Subcutaneous abdominal adipose tissue (tissue), 5 donors: ENCODE results near the gene BRI3.

Experiments
- H3K27ac ChIP-seq: one replicate; pipeline ENCODE4 v1.7.0; 2013; ENCODE audit warnings: low read depth, mild to moderate bottlenecking, inconsistent platforms, low read length, moderate library complexity
- H3K27me3 ChIP-seq, 5 donors: one replicate each; pipeline ENCODE4 v1.7.0; 2013; ENCODE audit warnings: low read length in 5 of 5, inconsistent platforms in 1 of 5; ENCODE audit not compliant: control insufficient read depth in 5 of 5, insufficient read depth in 4 of 5
- H3K36me3 ChIP-seq, 5 donors: one replicate each; pipeline ENCODE4 v1.7.0; 2013; ENCODE audit warnings: low read length in 5 of 5; ENCODE audit not compliant: control insufficient read depth in 5 of 5, insufficient read depth in 5 of 5
- H3K4me1 ChIP-seq, 5 donors: one replicate each; pipeline ENCODE4 v1.7.0; 2013; ENCODE audit warnings: low read length in 5 of 5, mild to moderate bottlenecking in 3 of 5, moderate library complexity in 1 of 5; ENCODE audit not compliant: control insufficient read depth in 5 of 5, insufficient read depth in 5 of 5
- H3K4me3 ChIP-seq, 5 donors: one replicate each; pipeline ENCODE4 v1.7.0; 2013; ENCODE audit warnings: low read length in 5 of 5, low read depth in 1 of 5
- H3K9ac ChIP-seq, 5 donors: one replicate each; pipeline ENCODE4 v1.7.0; 2013; ENCODE audit warnings: low read length in 5 of 5, mild to moderate bottlenecking in 4 of 5, moderate library complexity in 3 of 5
- H3K9me3 ChIP-seq, 5 donors: one replicate each; pipeline ENCODE4 v1.7.0; 2013; ENCODE audit warnings: low read length in 5 of 5; ENCODE audit not compliant: control insufficient read depth in 5 of 5
- donor health status: healthy.
- donor health status: healthy.
- donor health status: healthy.
- donor health status: healthy.
- donor health status: healthy.

Gene BRI3

GRCh38 chr7:98251601-98252424 lies 29.7 kb upstream of the BRI3 start, which contains the start of gene TECPR1:
Gene TECPR1 (minus strand): TSS chr7:98252232. CDS start chr7:98246146, 6,086 bp downstream.
- Histone ChIP-seq H3K9me3 (no peaks in the 10 kb centered on the region), H3K27me3 (no peaks in the 10 kb centered on the region), H3K36me3 (peaks cover 0 to 9% (median 3%) of the 10 kb centered on the region in 5 donors), H3K4me1 (peaks cover 2 to 54% (median 34%) of the 10 kb centered on the region in 5 donors), H3K27ac (peak within 1 kb of the TSS; percentile 76), H3K9ac (peak within 1 kb of the TSS; percentile 63 to 89 (median 74)), H3K4me3 (peak within 1 kb of the TSS; percentile 84 to 98 (median 94))

GRCh38 chr7:98252425-98253054 lies 28.9 kb upstream of the BRI3 start:
- peak overlapping the region; percentile 76 for H3K27ac ChIP-seq
- H3K27me3 ChIP-seq: no peaks in the 10 kb centered on the region
- H3K9ac ChIP-seq: peak overlapping the region in 4 of 5 donors; percentile 36 to 75 (median 68)
- H3K4me3 ChIP-seq: peak overlapping the region; percentile 84 to 98 (median 94)
- H3K4me1 ChIP-seq: peaks cover 2 to 52% (median 34%) of the 10 kb centered on the region in 5 donors
- peaks cover 0 to 13% (median 7%) of the 10 kb centered on the region in 5 donors for H3K36me3 ChIP-seq
- no peaks in the 10 kb centered on the region for H3K9me3 ChIP-seq

- Histone ChIP-seq H3K27ac (no peak overlapping the region), H3K36me3 (peaks cover 0 to 15% (median 9%) of the 10 kb centered on the region in 5 donors), H3K27me3 (no peaks in the 10 kb centered on the region), H3K4me1 (peaks cover 2 to 36% (median 27%) of the 10 kb centered on the region in 5 donors), H3K9me3 (no peaks in the 10 kb centered on the region), H3K9ac (no peak overlapping the region), H3K4me3 (no peak overlapping the region)
Observed at GRCh38 chr7:98254516-98254915, 27.0 kb upstream of the BRI3 start.

- Histone ChIP-seq H3K9ac (no peak overlapping the region), H3K4me1 (peaks cover 2 to 31% (median 25%) of the 10 kb centered on the region in 5 donors), H3K36me3 (peaks cover 0 to 15% (median 9%) of the 10 kb centered on the region in 5 donors), H3K27me3 (no peaks in the 10 kb centered on the region), H3K9me3 (no peaks in the 10 kb centered on the region), H3K27ac (no peak overlapping the region), H3K4me3 (no peak overlapping the region)
Observed at GRCh38 chr7:98254951-98255610, 26.4 kb upstream of the BRI3 start.

GRCh38 chr7:98256431-98256830 lies 25.1 kb upstream of the BRI3 start:
- Histone ChIP-seq H3K4me1 (peaks cover 2 to 18% (median 14%) of the 10 kb centered on the region in 5 donors), H3K9me3 (no peaks in the 10 kb centered on the region), H3K9ac (no peak overlapping the region), H3K36me3 (peaks cover 0 to 22% (median 15%) of the 10 kb centered on the region in 5 donors), H3K4me3 (no peak overlapping the region), H3K27ac (no peak overlapping the region), H3K27me3 (no peaks in the 10 kb centered on the region)

- Histone ChIP-seq H3K9me3 (no peaks in the 10 kb centered on the region), H3K9ac (no peak overlapping the region), H3K36me3 (peaks cover 0 to 26% (median 18%) of the 10 kb centered on the region in 5 donors), H3K27ac (no peak overlapping the region), H3K4me3 (no peak overlapping the region), H3K4me1 (peaks cover 0 to 8% (median 7%) of the 10 kb centered on the region in 5 donors), H3K27me3 (no peaks in the 10 kb centered on the region)
Observed at GRCh38 chr7:98257701-98258100, 23.8 kb upstream of the BRI3 start.

- Histone ChIP-seq H3K4me3 (no peak overlapping the region), H3K36me3 (peaks cover 0 to 11% (median 7%) of the 10 kb centered on the region in 5 donors), H3K9me3 (no peaks in the 10 kb centered on the region), H3K4me1 (no peaks in the 10 kb centered on the region), H3K27me3 (no peaks in the 10 kb centered on the region), H3K27ac (no peak overlapping the region), H3K9ac (peak overlapping the region in 1 of 5 donors; percentile 25)
Observed at GRCh38 chr7:98265841-98266271, 15.6 kb upstream of the BRI3 start.

- H3K9me3 ChIP-seq: no peaks in the 10 kb centered on the region
- peaks cover 0 to 2% (median 0%) of the 10 kb centered on the region in 5 donors for H3K36me3 ChIP-seq
- H3K9ac ChIP-seq: no peak overlapping the region
- no peak overlapping the region for H3K4me3 ChIP-seq
- H3K27me3 ChIP-seq: no peaks in the 10 kb centered on the region
- H3K27ac ChIP-seq: no peak overlapping the region
- no peaks in the 10 kb centered on the region for H3K4me1 ChIP-seq
Observed at GRCh38 chr7:98266840-98267239, 14.6 kb upstream of the BRI3 start.

- no peak overlapping the region for H3K4me3 ChIP-seq
- no peak overlapping the region for H3K27ac ChIP-seq
- H3K4me1 ChIP-seq: no peaks in the 10 kb centered on the region
- H3K9ac ChIP-seq: no peak overlapping the region
- no peaks in the 10 kb centered on the region for H3K9me3 ChIP-seq
- H3K27me3 ChIP-seq: no peaks in the 10 kb centered on the region
- peaks cover 0 to 2% (median 0%) of the 10 kb centered on the region in 5 donors for H3K36me3 ChIP-seq
Observed at GRCh38 chr7:98267303-98267702, 14.2 kb upstream of the BRI3 start.
